T-helper 9 cell (primary cell): ENCODE results near the gene CAMK2D.

Experiments
- DNase-seq: peaks from one replicate; pipeline ENCODE4 v3.0.0-alpha.2; 2020

CAMK2D gene

DNA sequence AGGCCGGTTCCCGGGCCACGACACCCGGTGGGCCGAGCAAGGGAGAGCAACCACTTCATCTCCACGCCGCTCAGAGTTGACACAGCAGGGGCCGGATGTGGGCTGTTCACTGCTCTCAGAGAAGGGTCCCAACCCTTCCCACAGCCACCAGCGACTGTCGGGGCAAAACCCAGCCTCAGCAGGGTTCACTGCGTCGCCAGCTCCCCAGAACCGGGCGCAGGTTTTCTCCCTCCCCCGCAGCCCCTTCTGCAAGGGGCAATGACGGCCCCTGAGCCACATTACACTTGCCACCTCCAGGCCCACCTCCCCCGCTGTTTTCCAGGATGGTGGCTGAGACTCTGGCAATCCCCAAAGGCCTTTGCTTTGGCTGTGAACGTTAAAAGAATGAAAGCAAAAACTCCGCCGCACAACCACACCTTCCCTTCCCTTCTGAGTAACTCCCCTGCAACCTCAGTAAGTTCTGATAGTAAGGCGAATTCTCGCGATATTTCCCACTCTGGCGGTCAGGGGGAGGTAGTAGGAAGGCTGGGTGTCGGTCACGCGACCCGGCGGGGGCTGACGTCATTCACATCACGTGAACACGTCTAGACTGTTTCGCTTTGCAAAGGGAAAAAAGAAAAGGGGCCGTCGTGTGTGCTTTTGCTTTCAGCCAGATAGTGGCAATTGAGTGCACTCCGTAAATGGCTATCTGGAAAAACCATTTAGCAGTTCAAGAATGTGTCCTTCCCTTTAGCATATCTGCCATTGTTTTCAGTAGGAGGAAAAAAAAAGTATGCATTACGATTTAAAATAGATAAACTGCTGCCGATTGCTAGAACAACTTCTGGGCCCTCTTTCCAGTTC lies 869 bp upstream of the CAMK2D start:
- peak; percentile 97 for DNase-seq

DNA sequence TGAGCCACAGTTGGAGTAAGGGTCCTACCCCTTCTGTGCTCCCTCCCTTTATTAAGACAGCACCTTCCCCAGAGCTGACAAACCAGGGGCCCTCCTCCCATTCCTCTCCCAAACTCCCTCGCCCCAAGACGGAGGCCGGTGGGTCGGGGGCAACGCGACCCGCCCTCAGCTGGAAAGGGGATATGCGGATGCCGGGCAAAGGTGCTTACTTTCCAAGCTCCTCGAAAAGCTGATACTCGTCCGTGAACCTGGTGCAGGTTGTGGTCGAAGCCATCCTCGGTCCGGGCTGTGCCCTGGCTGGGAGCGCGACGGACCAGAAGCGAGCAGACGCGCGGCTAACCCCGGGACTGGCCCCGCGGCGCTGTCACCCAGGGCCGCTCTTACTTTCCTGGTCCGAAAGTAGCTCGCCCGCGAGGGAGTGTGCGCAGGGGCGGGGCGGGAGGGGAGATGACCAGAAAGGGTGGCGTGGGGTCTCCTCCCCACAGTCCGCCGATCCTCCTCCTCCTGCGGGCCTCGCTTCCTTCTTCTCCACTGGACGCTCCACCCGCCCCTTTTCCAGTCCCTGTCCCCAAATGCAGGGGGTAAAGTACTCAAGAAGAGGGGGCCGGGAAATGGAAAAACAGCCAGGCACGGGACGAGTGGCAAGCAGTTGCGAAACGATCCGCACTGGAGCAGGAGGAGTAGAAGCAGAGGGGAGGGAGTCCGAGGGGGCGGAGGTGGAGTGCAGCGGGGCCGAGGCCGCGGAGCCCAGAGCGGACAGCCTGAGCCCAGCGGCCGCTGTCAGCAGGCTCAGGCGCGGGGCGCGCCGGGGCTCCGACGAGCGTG lies 531 bp downstream of the CAMK2D start:
- DNase-seq: peak; percentile 36

DNA sequence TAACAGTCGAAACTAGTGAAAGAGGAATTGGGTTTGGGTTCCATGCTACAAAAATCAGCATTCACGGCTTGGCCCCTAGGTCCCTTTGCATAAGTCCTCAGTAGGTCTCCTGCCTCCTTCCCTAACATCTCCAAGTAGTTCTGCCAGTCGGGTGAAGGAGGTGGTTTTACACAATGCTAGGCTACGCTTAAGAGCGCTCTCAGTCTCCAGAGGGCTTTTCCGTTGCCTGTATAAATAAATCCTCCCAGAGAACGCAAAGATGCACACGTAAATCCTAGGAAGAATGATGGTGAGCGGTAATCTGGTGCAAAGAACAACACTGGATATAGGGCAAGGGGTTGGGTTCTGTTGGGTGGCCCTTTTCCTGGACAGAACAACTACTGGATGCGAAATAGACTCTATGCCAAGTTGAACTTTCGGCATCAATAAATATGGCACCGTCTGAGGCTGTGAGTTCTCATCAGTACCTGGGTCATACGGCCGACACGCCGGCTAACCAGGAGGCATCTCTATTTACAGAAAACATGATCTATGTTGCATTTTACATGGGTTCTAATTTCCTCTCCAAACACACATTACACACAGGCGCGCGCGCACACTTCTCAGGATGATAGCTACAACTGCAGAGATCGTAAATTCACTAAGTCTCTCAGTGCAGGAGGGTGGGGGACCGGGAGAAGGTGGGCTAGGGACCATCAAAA lies 1.3 kb downstream of the CAMK2D start:
- DNase-seq: peak; percentile 20

DNA sequence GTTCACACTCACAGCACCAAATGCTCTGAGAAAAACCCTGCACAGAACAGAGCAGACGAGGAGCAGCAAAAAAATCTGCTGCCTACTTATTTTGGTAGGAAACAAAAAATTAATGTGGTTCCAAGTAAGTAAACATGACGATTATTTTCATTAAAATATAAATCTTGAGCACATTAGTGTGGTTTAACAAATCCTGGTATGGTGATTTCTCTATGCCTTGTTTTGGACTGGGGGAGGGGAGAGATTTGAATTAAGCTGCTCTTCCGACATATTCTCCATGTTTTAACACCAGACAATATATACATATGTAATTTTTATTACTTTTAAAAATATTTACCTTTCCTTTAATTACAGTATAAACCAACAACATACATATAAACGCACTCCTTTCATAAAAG lies 1.8 kb downstream of the CAMK2D start:
- DNase-seq: no peak

DNA sequence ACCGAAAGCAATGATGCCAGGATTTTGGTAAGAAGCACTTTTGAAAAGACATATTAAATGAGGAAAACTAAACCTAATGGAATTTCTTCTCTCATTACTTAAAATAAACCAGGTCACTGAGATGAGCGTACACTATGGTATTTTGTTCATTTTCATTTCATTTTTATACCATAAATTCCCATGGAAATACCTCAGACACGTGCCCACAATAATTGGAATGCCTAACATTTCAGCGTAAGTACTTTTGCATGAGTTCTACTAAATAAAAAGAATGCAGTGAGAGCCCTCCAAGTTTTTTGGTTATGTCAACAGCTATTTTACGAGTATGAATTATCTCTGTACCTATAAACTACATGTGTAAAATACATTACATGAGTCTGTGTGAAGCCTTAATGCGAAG lies 3.2 kb downstream of the CAMK2D start:
- DNase-seq: no peak

DNA sequence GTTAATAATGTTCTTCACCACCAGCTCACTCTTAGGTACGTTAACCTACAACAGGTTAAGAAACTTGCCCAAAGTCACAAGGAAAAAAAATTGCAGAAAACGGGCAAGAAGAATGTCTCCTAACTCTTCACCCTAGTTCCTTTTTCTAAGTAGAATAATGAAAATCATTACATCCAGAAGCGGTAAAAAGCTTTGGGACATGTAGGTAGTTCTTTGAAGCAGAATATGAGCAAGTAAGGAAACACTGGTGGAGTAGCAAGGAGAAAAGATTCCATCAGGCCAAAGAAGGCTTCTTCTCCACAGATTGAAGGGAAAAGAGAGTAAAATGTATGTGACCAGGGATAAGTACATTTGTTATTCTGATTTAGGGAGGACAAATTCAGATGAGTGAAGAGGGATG lies 4.1 kb downstream of the CAMK2D start:
- DNase-seq: no peak

DNA sequence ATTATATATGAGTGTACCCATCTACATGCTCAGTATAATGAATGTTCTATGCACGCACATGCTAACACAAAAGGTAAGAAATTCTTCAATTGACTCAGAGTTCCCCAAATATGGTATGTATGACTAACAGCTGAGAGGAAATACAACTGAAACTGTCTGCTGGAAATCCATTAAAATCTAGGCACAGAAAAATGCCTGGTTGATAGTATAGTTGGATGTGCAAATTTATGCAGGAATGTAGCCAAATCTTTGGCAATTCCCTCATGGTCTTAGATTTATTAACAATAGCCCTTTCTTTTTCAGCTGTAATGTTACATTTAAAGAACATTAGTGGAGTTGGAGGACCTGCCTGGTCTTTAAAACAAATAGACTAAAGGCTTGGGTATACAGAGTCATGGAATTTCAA lies 5.5 kb downstream of the CAMK2D start:
- DNase-seq: no peak

DNA sequence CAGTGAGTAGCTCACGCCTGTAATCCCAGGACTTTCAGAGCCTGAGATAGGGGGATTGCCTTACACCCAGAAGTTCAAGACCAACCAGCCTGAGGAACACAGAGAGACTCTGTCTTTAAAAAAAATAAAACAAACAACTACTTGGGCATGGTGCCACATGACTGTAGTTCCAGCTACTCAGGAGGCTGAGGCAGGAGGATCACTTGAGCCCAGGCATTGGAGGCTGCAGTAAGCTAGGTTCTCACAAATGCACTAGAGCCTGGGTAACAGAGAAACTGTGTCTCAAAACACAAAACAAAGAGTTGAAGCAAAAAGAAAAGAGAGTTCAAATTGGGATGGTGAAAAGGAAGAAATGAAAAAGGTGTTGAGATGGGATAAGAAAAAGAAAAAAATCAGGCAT lies 10.8 kb downstream of the CAMK2D start:
- no peak for DNase-seq

DNA sequence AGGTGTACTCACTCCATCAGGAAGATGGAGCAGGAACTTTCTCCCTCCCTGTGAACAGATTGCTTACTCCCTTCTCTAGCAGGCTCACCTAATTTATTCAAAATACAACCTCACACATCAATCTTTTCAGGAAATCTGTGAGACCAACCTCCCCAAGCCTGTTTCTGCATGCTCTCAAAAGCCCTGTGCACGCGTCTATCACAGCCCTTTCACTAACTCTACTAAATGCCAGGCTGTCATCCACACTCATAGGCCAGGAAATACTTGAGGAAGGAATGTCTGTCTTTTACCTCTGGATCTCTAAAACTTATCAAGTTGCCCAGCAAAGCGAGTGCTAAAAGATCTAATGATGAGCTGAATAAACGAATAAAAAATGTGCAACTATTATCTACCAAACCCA lies 11.2 kb downstream of the CAMK2D start:
- DNase-seq: no peak

DNA sequence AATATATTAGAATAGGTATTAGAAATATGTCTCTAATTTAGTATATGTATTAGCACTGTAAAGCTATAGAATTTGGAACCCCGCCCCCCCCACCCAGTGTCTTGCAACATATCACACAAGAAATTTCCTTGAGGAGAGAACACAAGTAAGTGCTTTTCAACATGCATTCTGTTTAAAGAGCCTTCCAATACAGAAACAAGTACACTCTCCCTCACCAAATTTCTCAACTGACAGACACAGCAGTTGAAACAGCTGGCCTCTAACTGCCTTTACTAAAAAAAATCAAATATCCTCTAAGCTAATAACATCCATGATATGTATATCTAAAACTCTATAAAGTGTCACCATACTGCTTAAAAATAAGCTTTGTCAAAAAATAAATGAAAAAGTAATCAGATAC lies 12.4 kb downstream of the CAMK2D start:
- DNase-seq: no peak

DNA sequence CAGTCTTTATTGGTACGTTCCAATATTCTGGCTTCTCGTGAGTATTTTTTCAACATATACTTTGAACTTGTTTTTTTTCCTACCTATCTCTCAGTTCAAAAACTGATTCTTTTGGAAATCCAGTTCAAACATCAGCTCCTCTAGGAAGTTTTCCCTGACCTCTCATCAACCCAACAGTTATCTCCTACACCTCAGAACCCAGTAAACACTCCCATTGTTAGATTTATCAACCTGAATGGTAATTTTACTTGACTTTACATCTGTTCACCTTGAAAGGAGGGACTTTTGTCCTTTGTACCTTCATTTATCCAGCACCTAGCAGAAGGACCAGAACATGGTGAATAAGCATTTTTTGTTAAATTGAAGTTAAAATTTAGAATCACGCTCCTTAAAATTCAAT lies 13.6 kb downstream of the CAMK2D start:
- DNase-seq: no peak

DNA sequence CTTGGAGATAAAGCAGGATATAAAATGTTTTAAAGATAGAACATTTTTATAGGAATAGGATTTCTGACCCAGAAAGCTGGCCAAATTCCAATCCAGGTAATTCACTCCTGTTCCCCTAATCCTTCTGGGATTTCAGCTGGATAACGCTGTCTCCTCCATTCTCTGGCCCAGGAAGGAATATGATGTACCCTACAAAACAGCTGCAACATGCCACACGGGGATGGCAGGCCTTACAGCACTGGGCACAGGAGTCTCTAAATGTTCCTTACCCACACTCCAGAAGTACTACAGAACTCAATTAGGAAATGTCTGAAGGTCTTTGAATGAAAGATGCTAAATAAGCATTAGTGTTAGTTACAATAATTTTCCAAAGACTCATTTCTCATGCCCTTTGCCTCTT lies 15.8 kb downstream of the CAMK2D start:
- DNase-seq: no peak

DNA sequence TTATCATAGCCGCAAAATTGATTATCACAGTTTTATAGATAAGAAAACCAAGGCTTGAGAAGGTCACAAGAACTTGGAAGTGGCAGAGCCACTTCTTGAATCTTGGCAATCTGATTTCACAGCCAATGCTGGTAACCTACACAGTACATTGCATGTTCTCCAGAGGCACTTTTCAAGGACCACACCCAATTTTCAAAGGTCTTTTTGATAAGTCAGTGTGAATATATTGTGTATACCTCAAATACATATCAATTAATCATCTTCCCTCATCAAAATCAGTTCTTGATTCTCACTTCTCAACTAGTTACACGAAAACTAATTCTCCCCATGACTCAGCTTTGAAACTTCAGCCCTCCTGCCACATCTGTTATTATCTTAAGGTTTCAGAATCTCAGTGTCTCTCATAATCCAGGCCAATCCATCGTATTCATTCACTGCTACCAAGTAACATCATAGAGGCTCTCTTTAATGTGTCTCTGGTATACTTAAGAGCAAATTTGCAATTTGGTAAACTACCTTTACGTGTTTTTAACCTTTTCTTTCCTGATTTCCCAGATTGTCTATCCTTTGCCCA lies 16.8 kb downstream of the CAMK2D start:
- no peak for DNase-seq

DNA sequence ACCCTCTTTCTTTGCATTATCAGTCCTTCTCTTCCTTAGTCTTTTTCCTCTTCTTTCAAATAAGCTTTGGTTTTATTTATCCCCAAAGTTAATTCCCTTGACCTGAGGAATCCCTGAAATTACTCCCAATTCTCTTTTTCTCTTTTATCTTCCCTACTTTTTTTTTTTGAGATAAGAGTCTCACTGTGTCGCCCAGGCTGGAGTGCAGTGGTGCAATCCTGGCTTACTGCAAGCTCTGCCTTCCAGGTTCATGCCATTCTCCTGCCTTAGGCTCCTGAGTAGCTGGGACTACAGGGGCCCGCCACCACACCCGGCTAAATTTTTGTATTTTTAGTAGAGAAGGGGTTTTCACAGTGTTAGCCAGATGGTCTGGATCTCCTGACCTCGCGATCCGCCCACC lies 17.8 kb downstream of the CAMK2D start:
- no peak for DNase-seq

DNA sequence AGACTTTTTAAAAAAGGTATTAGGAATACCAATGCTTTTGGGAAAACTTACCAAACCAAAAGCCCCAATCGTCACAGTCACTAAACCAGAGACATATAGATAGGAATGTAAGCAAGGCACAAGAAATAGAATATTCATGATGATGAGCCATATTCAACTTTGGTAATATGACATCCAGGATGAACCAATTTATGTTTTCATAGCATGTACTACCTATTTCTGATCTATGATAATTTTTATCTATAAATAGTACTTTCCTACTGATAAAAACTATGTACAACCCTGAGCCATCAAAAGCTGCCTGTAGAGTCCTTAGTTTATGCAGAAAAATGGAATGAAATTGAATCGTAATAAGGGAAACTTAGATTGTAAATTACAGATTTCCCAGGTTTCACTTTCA lies 18.9 kb downstream of the CAMK2D start:
- no peak for DNase-seq

DNA sequence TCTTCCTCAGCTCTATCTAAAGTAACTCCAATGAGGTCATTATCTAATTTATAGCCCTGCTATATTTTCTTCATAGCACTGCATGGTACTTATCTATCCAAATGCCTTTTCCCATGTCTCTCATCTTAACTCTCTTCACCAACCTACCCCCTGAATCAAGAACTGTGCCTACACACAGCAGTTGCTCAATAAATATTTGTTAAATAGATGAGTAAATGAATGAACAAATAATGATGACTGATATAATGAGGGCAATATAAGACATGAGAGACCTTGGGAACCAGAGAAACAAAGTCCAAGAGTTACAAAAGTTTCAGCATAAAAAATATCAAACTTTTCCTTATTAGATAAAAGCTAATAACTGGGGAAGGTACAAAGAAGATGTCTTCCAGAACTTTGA lies 19.6 kb downstream of the CAMK2D start:
- no peak for DNase-seq

DNA sequence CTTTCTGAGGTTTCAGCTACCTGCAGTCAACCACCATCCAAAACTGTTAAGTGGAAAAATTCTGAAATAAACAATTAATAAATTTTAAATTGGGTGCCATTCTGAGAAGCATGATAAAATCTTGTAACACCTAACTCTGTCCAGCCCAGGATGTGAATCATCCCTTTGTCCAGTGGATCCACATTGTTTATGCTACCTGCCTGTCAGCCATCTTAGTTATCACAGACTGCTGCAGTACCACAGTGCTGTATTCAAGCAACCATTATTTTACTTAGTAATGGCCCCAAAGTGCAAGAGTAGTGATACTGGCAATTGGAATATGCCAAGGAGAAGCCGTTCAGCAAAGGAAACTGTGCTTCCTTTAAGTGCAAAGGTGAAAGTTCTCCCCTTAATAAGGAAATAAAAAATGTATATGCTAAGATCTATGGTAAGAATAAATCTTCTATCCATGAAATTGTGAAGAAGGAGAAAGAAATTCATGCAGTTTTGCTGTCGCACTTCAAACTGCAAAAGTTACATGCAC lies 20.6 kb downstream of the CAMK2D start:
- DNase-seq: no peak

DNA sequence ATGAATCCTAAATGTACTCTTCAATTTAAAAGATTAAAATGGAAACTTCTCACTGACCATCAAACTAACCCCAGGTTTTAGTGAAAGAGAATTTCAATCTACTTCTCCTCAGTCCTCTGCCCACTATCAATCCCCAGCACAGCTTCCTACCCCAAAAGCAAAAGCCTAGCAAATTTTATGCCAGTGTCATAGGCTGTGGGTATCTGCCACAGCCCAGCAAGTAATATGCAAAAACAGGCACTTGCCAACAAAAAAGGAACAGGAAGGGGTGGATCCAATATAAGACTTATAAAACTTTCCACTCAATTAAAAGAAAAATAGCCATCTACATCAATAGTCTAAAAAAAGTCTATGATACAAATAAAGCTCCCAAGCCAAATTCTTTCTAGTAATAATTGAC lies 22.3 kb downstream of the CAMK2D start:
- no peak for DNase-seq

DNA sequence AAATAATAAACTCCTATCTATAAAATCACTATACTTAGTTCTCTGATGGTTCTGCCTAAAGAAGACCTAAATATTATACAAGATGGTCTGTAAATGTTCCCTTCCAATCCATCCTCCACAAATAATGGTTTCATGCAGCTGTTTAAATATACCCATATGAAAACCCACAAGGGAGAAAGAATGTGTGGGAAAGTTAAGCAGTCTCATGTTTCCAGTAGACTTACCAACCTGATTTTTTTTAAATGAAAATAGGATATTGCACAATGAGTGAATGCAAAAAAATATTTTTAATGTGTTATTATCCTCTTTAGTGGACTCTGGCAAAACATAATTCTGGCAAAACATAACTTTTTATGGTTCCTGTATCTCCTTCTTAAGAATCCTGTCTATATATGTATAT lies 23.3 kb downstream of the CAMK2D start:
- DNase-seq: no peak

DNA sequence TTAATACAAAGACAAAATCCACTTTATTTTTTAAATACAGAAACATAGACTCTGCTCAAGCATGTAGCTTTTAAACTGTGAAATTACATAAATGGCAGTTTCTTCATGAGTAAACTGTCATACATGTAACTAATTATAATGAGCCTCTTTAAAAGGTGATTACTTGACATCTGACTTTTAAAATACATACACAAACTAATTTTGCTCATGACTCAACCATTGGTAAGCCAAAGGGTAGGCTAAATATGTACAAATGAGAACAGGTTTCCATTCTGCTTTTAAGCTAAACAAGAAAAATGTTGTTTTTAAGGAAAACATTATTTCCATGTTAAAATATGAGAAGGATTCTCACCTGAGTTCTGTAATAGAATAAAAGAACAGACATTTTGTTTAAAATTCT lies 27.9 kb downstream of the CAMK2D start:
- DNase-seq: no peak

DNA sequence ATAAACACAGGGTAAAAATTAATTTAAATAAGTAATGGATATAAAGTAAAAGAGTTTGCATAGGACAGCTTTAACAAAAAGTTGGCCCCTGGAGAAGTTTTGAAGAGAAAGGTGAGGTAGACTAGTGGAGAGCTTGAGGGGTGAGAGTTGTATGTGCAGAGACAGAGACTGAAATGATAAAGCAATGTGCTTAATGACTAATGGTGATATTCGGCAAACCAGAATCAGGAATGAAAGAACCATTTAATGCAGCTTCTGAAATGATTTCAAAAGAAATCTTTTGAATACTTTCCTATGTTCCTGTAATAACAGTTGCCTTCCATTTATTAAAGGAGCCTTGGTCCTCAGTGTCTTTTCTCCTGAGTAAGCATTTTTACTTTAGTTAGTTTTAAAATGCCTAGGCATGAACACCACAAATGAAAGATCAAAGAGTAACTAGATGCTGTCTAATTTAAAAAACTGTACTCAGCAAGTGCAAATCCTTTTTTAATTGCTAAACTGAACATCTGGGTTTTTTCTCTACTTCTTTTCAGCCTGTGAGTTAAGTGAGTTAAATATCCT lies 28.5 kb downstream of the CAMK2D start:
- DNase-seq: no peak

DNA sequence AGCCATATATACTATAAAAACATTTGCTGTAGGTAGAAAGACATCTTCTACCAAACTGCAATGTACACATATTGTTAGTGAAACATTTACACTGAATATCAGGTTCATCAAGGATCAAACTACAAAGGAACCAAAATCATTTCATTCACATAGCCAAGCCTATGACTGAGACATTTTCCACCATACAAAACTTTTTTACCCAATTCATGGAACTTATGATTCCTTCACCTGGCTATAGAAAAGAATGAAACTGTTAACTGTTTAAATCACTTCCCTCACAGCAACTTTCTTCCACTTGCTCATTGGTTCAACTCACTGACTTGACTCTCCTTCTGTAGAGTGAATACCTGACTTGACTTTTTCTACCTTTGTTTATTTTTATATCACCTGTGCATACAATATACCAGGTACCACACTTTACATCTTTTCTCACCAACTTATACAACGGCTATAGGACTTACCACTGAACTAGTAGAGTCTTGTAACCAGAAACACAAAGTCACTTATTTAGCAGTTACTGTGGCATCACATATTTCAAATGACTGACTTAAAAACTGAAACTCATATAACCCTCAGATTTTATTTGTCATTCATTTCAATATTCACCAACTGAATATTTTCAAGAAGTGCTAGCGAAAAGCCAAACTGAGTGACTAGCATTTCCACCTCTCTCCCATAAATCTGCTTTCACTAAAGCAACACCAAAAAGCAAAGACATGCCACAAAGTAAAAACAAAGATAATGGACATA lies 30.9 kb downstream of the CAMK2D start:
- no peak for DNase-seq
